HG02610 (cell line): ENCODE measurements around the gene LINC00305.

Source experiments
- ATAC-seq: cut with Tn5 transposase; IDR thresholded peaks from one replicate; pipeline ENCODE4 v1.9.1; 2021; ENCODE audit warnings: mild to moderate bottlenecking, moderate library complexity; ENCODE audit not compliant: unreplicated experiment

LINC00305 gene

GRCh38 chr18:64116571-64117175 is 32.2 kb downstream of the LINC00305 start:
- no peak for ATAC-seq

DNA sequence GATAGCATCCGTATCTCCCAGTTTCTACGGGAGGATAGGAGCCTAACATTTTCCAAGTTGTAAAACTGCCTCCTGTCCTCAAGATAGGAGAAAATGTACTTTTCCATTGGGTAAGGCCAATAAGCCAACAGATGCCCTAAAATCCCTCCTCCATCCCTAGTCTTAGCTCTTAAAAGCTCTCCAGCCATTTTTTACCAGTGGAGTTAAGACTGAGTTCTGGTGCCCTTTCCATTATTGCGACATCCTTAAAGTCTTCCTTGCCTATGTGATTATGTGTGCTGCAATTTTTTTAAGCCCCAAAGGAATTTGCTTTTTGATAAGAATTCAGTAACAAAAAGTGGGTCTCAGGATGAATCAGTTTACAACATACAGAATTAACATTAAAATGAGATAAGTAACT is 33.0 kb downstream of the LINC00305 start:
- ATAC-seq: no peak

GRCh38 chr18:64111950-64112349 is 36.9 kb downstream of the LINC00305 start:
- no peak for ATAC-seq

- ATAC-seq: no peak
These were observed 38.0 kb downstream of the LINC00305 start for GRCh38 chr18:64110692-64111480.

GRCh38 chr18:64103986-64104385 is 44.9 kb downstream of the LINC00305 start:
- no peak for ATAC-seq

GRCh38 chr18:64100116-64100922 is 48.6 kb downstream of the LINC00305 start:
- ATAC-seq: peak; percentile 87

GRCh38 chr18:64099244-64099643 is 49.6 kb downstream of the LINC00305 start:
- peak; percentile 43 for ATAC-seq

GRCh38 chr18:64097497-64097896 is 51.4 kb downstream of the LINC00305 start:
- no peak for ATAC-seq

DNA sequence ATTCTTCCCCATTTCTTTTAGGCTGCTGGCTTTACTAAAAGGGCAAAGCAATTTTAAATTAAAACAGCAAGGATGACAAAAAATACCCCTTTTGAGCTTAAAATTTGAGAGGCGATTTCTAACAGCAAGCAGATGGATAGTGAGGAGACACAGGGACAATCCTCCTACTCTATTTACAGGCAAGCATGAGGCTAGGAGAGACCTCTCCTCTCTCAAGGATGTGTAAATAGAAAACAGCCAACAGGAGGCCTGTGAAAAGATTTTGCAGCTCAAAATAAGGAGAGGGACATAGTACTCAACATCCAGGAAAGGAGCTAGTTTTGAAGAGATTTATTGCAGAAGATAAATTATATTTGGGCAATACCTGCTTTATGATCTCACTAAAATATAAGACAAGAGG is 53.8 kb downstream of the LINC00305 start:
- ATAC-seq: no peak

GRCh38 chr18:64094210-64094609 is 54.7 kb downstream of the LINC00305 start:
- ATAC-seq: no peak

DNA sequence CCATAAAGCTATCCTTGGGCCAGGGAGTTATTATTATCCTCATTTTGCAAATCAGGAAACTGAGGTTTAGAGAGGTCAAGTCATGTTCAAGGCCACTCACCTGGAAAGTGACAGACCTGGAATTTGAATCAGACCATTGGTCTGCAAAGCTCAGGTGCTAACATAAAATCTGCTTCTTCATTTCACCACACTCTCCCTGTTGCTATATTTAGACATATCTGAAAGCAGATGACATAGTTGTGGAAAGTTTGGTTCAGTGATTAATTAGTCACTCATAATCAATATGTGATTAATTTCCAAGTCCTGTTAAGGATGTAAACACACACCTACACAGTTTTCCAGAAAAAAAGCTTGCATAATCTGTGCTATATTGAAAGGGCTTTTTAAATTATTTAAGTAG is 57.4 kb downstream of the LINC00305 start:
- ATAC-seq: peak; percentile 49

DNA sequence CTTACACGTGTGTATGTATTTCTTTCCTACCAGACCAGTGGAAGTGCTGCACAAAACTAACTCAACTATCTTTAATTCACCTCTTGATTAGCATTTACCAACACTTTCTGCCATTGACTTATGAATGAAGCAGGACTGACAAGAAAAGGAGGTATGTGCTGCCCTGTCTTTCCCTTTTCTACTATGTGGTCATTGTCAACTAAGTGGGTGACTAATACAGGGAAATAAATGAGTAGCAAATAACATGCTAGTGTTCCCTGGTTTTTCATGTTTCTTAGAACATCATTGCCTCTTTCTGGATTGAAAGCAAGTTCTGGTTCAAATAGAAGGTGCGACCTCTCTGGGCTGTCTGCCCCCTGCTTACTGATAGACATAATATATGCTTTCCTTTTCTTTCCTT is 58.0 kb downstream of the LINC00305 start:
- ATAC-seq: peak; percentile 78

- no peak for ATAC-seq
These were observed 65.0 kb downstream of the LINC00305 start for GRCh38 chr18:64083916-64084315.

- ATAC-seq: no peak
These were observed 66.4 kb downstream of the LINC00305 start for GRCh38 chr18:64082513-64082912.

DNA sequence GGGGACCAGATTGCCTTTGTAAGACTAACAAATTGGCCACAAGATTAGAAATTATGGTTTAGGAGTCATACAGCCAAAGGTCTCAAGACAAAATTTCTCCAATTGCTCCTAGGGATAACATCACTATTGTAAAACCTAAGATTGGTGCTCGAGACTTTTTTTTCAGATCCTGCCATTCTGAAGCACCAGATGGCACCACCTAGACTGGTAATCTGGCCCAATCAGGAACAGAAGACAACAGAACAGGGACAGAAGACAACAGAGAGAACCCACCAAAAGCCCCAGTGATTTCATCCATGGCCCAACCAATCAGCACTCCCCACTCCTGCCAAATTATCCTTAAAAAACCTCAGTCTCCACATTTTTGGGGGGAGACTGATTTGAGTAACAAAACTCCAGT is 66.8 kb downstream of the LINC00305 start:
- ATAC-seq: no peak

GRCh38 chr18:64073971-64074370 is 74.9 kb downstream of the LINC00305 start:
- no peak for ATAC-seq

DNA sequence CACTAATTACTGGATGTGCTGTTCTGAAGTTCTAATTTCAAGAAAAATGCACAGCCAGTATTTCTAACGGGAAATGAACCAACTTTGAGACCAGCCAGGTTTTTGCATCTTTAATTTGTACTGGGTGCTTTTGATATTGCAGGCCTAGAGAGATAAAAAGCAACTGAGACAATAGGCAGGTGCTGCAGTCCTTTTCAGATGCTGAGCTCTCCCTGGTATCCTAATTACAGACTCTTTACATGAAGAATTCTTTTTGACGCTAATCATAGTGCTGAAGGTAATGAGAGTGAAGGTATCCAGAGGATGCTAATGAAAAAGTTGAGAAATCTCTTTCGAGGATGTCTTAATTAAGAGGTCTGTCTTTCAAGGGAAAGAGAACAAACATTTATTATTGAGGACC is 93.9 kb downstream of the LINC00305 start:
- ATAC-seq: no peak

- no peak for ATAC-seq
These were observed 95.6 kb downstream of the LINC00305 start for GRCh38 chr18:64053246-64053645.

DNA sequence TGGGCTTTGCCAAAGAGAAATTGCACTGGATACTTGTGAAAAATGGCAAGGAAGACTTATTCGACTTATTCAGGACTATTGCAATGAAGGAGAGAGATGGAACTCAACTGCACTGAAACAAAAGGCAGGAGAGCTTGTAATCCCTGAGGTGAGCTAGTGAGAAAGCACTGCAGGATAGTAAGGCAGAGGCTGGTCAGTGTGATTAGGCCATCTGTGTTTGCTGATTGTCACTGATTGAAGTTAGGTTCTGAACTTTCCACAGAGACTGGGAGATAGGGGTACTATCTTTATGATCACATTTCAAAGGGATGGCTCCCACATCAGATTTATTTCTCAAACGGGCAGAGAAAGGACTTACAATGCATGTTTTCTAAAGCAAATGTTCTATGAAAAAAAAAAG is 96.1 kb downstream of the LINC00305 start:
- no peak for ATAC-seq

- ATAC-seq: no peak
These were observed 104.3 kb downstream of the LINC00305 start for GRCh38 chr18:64044616-64045015.

DNA sequence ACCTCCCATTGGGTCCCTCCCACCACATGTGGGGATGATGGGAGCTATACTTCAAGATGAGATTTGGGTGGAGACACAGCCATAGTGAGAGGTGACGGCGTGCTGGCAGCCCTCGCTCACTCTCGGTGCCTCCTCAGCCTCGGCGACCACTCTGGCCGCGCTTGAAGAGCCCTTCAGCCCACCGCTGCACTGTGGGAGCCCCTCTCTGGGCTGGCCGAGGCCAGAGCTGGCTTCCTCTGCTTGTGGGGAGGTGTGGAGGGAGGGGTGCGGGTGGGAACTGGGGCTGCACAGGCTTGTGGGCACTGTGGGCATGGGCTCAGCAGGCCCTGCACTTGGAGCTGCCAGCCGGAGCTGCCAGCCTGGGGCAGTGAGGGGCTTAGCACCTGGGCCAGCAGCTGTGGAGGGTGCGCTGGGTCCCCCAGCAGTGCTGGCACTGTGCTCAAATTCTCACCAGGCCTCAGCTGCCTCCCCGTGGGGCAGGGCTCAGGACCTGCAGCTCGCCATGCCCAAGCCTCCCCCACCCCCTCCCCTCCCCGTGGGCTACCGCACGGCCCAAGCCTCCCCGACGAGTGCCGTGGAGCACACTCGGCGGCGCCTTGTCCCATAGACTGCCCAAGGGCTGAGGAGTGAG is 106.0 kb downstream of the LINC00305 start:
- no peak for ATAC-seq
